DOHH2 (cell line): Measurements from ENCODE around the gene AP5Z1.

Experiments used
- CTCF ChIP-seq: fragments of 200-600 bp; sonication (generic); IDR thresholded peaks from one replicate; pipeline ENCODE4 v1.5.1; 2014; ENCODE audit warnings: antibody characterized with exemption, mild to moderate bottlenecking, low read depth, low read length; ENCODE audit not compliant: poor library complexity, severe bottlenecking
- EZH2phosphoT487 ChIP-seq: fragments of 200-600 bp; sonication (generic); IDR thresholded peaks from 2 replicates; pipeline ENCODE4 v1.6.1; 2017; ENCODE audit warnings: borderline replicate concordance, mild to moderate bottlenecking, antibody characterized with exemption, low read length, moderate library complexity, mixed read lengths

- TF ChIP-seq CTCF (no peak), EZH2phosphoT487 (no peak)
Observed at GRCh38 chr7:4828720-4829383, 53.4 kb downstream of the AP5Z1 start.
